GM19397 (cell line): ENCODE measurements around the gene ZNF841.
A peak's percentile ranks its signal among the peaks of the same experiment; 100 is the strongest.
"Not testable (repeated sequence)": the region's sequence is repeated elsewhere in the genome, so short reads cannot be mapped to it uniquely, and the experiment has no call there.

Source experiments
- ATAC-seq: cut with Tn5 transposase; IDR thresholded peaks from one replicate; pipeline ENCODE4 v1.9.1; 2021; ENCODE audit warnings: mild to moderate bottlenecking, moderate library complexity; ENCODE audit not compliant: unreplicated experiment

The ZNF841 gene

DNA sequence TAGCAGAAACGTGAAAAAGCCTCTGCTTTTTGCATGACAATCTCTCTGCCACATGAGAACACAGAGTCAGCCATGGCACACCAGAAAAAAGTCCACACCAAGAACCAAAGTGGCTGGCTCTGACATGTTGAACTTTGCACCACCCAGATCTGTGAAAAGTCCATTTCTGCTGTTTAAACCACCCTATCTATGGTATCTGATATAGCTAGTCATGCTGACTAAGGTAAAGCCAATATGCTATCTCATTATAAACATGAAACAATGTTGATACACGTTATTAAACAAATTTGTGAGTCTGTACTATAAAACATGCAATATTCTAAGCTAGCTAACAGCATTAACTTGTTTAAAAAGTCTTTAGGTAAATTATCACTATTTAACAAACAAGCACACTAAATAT, 25.9 kb downstream of the ZNF841 start:
- ATAC-seq, result no peak

DNA sequence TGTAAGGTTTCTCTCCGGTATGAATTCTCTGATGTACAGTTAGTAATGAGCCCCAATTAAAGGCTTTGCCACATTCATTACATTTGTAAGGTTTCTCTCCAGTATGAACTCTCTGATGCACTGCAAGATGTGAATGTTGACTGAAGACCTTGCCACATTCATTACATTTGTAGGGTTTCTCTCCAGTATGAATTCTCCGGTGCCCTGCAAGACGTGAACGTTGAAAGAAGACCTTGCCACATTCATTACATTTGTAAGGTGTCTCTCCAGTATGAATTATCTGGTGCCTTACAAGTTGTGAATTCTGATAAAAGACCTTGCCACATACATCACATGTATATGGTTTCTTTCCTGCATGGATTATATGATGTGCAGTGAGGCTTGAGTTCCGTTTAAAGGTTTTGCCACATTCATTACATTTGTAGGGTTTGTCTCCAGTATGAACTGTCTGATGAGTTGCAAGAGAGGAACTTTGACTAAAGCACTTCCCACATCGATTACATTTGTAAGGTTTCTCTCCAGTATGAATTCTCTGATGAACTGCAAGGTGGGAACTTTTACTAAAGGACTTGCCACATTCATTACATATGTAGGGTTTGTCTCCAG, 29.2 kb downstream of the ZNF841 start:
- no peak for ATAC-seq

DNA sequence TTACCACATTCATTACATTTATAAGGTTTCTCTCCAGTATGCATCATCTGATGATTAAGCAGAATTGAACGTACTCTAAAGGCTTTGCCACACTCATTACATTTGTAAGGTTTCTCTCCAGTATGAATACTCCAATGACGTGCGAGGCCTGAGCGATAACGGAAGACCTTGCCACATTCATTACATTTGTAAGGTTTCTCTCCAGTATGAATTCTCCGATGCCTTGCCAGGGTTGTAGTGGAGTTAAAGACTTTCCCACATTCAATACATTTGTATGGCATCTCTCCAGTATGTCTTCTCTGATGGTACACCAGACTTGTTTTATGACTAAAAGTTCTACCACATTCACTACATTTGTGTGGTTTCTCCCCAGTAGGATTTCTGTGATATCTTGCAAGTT, 30.2 kb downstream of the ZNF841 start:
- no peak for ATAC-seq

DNA sequence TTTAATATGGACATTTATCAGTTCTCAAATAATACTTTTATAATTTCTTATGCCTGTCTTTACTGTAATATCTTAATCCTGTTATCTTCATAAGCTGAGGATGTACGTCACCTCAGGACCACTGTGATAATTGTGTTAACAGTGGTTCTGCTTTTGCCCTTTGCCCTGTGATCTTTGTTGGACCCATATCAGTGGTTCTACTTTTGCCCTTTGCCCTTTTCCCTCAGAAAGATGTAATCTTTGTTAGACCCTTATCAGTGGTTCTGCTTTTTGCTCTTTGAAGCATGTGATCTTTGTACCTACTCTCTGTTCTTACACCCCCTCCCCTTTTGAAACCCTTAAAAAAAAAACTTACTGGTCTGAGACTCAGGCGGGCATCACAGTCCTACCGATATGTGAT, 39.1 kb downstream of the ZNF841 start:
- not testable (repeated sequence) for ATAC-seq

DNA sequence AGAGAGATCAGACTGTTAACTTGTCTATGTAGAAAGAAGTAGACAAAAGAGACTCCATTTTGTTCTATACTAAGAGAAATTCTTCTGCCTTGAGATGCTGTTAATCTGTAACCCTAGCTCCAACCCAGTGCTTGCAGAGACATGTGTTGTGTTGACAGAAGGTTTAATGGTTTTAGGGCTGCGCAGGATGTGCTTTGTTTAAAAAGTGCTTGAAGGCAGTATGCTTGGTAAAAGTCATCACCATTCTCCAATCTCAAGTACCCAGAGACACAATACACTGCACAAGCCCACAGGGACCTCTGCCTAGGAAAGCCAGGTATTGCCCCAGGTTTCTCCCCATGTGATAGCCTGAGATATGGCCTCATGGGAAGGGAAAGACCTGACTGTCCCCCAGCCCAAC, 43.8 kb downstream of the ZNF841 start:
- ATAC-seq, result not testable (repeated sequence)

DNA sequence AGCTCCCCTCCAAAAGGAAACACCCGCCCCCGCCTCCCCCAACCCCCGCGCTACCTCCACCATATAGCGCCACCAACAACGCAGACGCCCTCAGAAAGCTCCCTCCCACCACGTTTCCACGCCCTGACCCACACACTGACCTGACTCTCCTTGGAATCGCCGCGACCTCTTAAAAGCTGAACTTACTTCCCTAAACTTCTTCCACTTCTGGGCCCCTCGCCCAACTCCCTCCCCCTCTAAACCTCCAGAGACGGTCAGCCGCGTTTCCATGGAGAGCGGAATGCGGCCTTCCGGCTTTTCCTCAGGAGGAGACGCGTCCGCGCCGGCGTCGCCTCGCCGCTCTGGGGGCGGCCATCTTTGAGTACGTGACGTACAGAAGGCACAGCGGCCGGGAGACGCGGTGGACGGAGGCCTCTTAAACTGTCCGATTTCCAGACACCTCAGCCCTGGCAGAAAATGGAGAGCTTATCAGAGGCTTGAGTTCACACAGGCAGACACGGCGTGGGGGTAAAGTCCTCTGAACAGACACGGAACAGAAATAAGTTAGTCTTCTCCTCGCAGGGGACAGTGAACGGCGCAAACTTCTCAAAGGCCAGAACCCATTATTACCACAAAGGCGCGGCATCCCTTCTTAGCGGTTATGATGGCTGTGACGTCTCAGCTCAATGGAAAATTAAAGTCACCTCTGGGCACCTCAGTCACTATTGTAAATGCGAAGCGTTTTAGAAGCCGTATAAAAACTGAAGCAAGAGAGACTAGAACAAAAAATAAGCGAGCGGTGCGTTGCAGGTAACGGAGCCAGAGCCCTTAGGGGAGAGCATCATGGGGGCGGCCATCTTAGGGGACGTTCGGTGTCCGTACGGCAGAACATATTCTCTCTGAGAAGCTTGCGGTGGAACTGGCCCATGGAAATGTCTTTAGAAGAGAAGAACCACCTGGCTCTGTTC, 46.7 kb downstream of the ZNF841 start, which contains the start of gene ZNF432:
Gene ZNF432, minus strand, starts transcription at position 284 of the 947 bp plus-strand sequence. CDS start 1,970 bp downstream, outside the sequence.
- ATAC-seq, result peak; percentile 92

DNA sequence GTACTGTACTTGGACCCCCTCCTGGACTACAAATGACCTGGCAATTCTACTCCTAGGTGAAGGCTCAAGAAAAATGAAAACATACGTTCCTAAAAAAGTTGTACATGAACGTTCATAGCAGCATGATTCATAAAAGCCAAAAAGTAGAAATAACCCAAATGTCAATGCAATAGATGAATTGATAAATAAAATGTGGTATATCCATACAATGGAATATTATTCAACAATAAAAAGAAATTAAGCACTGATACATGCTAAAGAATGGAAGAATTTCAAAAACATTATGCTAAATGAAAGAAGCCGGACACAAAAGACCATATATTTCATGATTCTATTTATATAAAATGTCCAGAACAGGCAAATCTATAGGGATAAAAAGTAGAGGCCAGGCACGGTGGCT, 56.4 kb downstream of the ZNF841 start:
- no peak for ATAC-seq

DNA sequence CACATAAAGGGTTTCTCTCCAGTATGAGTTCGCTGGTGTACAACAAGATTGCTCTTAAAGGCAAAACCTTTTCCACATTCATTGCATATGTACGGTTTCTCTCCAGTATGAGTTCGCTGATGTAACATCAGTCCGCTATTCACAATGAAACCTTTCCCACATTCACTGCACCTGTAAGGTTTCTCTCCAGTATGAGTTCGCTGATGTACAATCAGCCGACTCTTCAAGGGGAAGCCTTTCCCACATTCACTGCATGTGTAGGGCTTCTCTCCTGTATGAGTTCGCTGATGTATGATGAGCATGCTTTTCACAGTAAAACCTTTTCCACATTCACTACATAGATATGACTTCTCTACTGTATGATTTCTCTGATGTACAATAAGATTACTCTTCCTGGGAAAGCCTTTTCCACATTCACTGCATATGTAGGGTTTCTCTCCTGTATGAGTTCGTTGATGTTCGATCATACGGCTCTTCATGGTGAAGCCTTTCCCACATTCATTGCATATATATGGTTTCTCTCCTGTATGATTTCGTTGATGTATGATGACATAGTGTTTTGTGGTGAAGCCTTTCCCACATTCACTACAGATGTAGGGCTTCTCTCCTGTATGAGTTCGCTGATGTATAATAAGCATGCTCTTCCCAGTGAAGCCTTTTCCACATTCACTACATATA, 61.4 kb downstream of the ZNF841 start:
- no peak for ATAC-seq

DNA sequence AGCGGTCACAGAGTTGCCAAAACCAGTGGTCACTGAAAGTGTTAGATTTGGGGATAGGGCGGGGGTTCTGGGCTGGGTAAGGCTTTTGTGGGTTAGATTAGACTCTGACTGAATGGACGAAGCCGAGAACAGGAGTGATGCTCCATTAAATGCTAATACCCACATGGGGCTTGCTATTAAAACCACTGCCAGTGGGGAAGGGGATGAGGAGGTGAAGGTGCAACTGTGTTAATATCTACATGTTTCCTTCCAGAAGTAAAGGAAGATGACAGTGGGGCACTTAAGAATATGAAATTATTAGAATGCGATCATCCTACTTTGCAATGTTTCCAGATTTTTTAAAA, 66.8 kb downstream of the ZNF841 start:
- ATAC-seq, result no peak

DNA sequence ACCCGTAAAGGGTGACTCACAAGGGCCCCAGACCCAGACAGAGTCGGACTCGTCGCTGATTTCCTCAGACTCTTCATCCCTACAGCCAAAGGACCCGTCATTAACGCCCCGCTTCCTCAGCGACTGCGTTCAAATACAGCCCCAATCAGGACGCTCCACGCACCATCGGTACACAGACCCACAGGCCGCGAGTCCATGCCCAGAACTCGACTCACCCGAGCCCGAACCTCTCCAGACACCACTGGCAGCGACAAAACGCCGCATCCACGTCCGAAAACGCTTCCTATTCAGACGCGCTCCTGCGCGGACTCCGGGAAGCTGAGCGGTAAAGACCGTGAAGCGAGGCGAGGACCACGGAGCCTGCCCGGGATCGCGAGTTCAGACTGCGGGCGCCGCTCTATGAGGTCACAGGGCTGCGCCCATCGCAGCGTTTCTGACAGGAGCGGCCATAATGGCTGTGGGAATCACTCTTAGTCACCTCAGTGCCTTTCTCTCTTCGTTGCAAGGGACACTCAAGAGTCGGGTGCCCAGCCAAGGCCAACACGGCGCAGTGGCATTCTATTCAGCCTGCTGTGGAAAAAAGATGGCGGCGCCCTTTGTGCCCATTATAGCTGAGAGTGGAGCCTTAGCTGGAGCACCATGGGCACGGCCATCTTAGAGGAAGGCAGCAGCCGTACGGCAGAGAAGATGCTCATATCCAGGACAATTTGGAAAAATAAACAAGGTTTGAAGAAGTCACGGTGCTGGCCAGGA, 67.4 kb downstream of the ZNF841 start, which contains the start of gene ZNF614:
Gene ZNF614, minus strand, starts transcription at position 353 of the 753 bp plus-strand sequence. CDS start 2,634 bp downstream, outside the sequence.
- ATAC-seq, result peak; percentile 90

DNA sequence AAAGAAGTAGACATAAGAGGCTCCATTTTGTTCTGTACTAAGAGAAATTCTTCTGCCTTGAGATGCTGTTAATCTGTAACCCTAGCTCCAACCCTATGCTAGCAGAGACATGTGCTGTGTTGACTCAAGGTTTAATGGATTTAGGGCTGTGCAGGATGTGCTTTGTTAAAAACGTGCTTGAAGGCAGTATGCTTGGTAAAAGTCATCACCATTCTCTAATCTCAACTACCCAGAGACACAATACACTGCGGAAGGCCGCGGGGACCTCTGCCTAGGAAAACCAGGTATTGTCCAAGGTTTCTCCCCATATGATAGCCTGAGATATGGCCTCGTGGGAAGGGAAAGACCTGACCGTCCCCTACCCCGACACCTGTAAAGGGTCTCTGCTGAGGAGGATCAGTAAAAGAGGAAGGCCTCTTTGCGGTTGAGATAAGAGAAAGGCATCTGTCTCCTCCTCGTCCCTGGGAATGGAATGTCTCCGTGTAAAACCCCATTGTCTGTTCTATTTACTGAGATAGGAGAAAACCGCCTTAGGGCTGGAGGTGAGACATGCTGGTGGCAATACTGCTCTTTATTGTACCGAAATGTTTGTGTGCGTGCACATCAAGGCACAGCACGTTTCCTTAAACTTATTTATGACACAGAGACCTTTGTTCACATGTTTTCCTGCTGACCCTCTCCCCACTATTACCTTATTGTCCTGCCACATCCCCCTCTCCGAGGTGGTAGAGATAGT, 69.1 kb downstream of the ZNF841 start:
- not testable (repeated sequence) for ATAC-seq

DNA sequence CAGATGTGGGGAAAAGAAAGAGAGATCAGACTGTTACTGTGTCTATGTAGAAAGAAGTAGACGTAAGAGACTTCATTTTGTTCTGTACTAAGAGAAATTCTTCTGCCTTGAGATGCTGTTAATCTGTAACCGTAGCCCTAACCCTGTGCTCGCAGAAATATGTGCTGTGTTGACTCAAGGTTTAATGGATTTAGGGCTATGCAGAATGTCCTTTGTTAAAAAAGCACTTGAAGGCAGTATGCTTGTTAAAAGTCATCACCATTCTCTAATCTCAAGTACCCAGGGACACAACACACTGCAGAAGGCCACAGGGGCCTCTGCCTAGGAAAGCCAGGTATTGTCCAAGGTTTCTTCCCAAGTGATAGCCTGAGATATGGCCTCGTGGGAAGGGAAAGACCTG, 71.1 kb downstream of the ZNF841 start:
- ATAC-seq, result not testable (repeated sequence)

DNA sequence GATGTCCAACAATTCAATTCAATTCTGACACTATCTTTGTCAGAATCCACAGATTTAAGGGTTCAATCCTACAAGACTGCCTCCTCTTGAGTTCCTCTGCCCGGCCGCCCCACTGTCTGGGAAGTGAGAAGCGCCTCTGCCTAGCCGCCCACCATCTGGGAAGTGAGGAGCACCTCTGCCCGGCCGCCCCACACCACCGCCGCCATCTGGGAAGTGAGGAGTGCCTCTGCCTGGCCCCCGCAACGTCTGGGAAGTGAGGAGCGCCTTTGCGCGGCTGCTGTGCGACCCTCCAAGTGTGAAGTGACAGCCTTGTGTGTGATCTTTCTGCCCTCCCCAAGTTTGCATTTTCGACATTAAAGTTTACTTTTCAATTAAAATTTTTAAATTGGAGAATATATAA, 73.4 kb downstream of the ZNF841 start:
- no peak for ATAC-seq

DNA sequence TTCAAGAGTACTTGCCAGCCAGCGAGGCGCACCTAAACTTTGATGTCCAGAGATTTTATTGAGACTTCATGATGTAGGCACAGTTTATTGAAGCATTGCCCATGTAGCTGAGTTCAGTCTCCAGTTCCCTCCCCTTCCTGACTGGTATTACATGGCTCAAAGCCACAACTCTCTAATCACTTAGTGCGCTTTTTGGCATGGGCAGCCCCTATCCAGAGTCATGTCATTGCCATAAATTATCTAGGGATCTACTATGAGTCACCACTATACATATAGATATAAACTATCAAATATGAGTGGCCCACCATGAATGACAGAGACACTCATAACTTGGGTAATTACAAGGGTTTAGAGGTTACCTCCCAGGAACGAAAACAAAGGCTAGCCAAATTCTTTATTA, 75.1 kb downstream of the ZNF841 start:
- no peak for ATAC-seq
